Erythroblast (primary cell): ENCODE data around the gene WAS.

Experiments
- DNase-seq, 2 experiments: peaks; one replicate each; lab custom pipeline; 2025; lab: John Stamatoyannopoulos, UW
- GATA1 ChIP-seq: IDR thresholded peaks from 2 replicates; pipeline ENCODE4 v1.6.1; 2011; ENCODE audit warnings: low read depth, mild to moderate bottlenecking, control low read depth, low read length, moderate library complexity
- POLR2A ChIP-seq: IDR thresholded peaks from 2 replicates; pipeline ENCODE4 v1.6.1; 2011; ENCODE audit warnings: mild to moderate bottlenecking, low read length

WAS gene

DNA sequence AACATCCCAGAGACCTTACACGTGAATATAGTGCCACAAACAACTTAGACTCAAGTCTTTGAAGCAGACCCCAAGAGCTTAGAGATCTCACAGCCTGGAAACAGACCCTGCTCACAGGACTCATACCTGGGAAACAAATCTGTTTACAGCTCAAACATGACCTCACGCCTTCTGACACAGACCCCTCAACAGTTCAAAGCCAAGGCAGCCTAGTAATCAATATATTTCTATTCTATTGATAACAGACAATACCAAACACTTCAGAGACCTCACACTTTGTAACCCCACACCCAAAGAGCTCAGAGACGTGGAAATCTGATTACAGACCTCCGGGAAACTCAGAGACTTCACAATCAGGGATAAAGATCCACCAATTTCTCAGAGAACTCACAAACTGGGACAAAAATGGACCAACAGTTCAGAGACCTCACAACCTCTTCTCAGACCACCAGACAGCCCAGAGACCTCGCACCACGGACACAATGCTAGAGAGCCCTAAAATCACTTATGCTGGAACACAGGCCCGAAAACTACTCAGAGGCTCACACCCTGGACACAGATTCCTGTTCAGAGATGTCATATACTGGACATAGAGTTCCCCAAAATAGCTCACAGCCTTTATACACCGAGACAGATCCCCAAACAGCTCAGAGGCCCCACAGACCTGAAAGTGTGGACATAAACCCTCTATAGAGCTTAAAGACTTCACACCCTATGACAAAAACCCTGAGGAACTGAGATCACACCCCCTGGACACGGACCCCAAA is 27.7 kb downstream of the WAS start:
- DNase-seq = no peak
- no peak for TF ChIP-seq GATA1
- no peak for TF ChIP-seq POLR2A

GRCh38 chrX:48711929-48712505 is 28.4 kb downstream of the WAS start:
- TF ChIP-seq GATA1 (no peak), POLR2A (no peak)
- no peak for DNase-seq

DNA sequence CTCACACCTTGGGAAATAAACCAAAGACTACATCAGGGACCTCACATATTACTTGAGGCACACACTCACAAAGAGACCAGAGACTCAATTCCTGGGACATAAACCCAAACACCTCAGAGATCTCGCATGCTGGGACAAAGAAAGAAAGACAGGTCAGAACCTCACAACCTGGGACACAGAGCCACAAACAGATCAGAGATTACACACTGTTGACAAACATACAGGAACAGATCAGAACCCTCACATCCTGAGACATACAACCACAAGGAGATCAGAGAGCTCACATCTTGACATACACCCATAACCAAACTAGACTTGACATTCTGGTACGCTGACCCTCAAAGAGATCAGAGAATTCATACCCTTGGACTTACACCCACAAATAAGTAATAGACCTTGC is 30.2 kb downstream of the WAS start:
- DNase-seq = no peak
- TF ChIP-seq POLR2A (no peak), GATA1 (no peak)

DNA sequence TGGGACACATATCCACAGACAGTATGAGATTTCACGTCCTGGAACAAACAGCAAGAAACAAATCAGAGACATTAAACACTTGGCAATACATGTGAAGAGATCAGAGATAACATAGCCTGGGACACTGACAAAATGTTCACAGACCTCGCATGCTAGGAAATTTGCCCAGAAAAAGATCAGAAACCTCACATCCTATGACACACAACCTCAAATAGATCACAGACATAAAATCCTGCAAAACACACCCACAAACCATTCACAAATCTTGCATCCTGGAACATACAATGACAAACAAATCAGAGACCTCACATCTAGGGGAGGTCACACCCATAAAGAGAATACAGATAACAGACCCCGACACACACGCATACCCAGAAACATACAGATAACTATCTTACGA is 31.0 kb downstream of the WAS start:
- TF ChIP-seq GATA1 (no peak), POLR2A (no peak)
- DNase-seq = no peak

DNA sequence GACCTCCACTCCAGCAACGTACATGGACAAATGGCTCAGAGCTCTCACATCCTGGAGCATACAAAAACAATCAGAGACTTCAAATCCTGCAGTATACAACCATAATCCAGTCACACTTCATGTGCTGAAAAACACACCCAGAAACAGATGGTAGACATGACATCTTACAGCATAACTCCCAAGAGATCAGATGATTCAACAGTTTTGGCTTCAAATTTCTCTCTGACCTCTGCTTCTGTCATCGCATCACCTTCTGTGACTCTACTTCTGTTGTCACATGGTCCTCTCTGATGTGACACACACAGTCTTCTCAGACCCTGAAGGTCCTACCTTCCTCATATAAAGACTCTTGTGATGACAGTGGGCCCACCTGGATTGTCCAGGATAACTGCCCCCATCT is 31.5 kb downstream of the WAS start:
- peak; percentile 73 for DNase-seq
- TF ChIP-seq POLR2A = no peak
- TF ChIP-seq GATA1 = no peak

- no peak for TF ChIP-seq POLR2A
- no peak for TF ChIP-seq GATA1
- no peak for DNase-seq
Measured at GRCh38 chrX:48715876-48716502, 32.4 kb downstream of the WAS start.

- TF ChIP-seq POLR2A (no peak), GATA1 (no peak)
- no peak for DNase-seq
Measured at GRCh38 chrX:48719958-48720357, 36.4 kb downstream of the WAS start.

DNA sequence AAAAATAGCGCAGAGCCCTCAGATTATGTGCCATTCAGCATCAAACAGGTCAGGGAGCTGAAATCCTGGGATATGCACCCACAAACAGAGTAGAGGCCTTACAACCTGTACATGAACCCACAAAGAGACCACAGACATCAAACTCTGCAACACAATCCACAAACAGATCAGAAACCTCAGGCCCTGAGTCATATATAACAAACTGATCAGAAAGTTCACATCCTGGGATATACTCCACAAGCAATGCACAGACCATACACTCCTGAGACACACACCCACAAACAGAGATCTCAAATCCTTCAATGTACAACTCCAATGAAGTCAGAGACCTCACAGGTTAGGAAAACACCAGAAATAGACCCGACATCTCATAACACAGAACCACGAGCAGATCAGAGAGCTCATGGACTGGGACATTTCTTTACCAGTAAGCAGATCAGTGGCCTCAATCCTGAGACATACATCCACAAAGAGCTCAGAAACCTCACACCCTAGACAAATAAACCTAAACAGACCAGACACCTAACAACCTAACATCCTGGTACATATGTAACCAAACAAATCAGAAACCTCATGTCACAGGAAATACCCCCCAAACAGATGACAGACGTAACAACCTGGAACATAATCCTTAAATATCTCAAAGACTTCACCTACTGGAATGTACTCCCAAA is 37.1 kb downstream of the WAS start:
- TF ChIP-seq POLR2A = no peak
- TF ChIP-seq GATA1 = no peak
- no peak for DNase-seq

- TF ChIP-seq POLR2A (no peak), GATA1 (no peak)
Measured at GRCh38 chrX:48721916-48722315, 38.3 kb downstream of the WAS start.

GRCh38 chrX:48726596-48726995 is 43.0 kb downstream of the WAS start:
- DNase-seq = peak in 1 of 2 experiments; percentile 11
- TF ChIP-seq GATA1 (no peak), POLR2A (no peak)

More at GRCh38 chrX:48721916-48722315, 38.3 kb downstream of the WAS start:
- DNase-seq = no peak

DNA sequence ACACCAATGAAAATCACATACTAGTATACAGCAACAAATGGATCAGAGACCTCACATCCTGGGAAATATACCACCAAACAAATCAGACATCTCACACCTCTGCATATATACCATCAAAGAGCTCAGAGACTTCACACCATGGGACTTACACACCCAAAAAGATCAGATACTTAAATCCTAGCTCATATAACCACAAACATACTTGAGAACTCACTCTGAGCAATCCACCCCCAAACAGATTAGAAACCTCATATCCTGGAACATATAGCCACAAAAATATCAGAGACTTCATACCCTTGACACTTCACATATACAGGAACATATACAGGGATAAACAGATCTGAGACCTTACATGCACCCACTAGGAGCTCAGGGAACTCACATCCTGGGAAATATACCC is 45.1 kb downstream of the WAS start:
- DNase-seq = no peak
- no peak for TF ChIP-seq POLR2A
- no peak for TF ChIP-seq GATA1

DNA sequence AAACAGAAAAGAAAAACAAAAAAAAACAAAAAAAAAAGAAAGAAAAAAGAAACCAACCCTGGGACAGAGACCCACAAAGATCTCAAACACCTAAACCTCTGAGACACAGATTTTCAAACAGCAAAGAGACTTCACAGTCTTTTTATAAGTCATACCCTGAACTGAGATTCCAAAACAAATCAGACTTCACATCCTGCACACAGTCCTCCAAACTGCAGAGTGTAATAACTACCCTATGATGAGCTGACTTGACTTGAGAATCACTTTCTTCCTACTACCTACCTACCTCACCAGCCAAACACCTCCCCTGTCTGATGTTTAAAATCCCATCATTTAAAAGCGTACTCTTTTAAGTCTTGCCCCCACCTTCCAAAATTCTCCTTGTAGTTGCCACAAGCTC is 52.7 kb downstream of the WAS start:
- DNase-seq = no peak
- TF ChIP-seq POLR2A = no peak
- no peak for TF ChIP-seq GATA1

DNA sequence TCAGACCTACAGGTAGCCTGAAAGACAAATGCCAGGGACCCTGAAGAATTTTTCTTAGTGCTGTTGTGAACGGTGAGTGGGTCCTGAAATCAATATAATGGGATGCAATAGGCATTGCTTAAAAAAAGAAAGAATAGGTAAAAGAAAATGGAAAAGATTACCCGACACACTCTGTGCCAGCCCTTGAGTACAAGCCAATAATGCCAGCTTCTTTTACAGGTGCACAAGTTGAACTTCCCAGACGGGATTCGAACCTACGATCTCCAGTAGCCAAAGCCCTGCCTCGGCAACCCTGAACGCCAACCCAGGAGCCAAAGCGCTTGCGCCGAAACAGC is 53.2 kb downstream of the WAS start:
- no peak for DNase-seq
- no peak for TF ChIP-seq GATA1
- no peak for TF ChIP-seq POLR2A

GRCh38 chrX:48737213-48737938 is 53.8 kb downstream of the WAS start:
- TF ChIP-seq GATA1 (no peak), POLR2A (peak; percentile 74)
- peak; percentile 94 to 95 for DNase-seq
